H1 (cell line): Measurements from ENCODE around the gene COMMD7.

Source experiments
- CBX5 ChIP-seq: fragments of 300-800, 300-1000 bp; sonication (generic); IDR thresholded peaks from 2 replicates; pipeline ENCODE4 v1.7.1; 2016; ENCODE audit warnings: antibody characterized with exemption, low read length, low read depth
- CHD1 ChIP-seq: IDR thresholded peaks from 2 replicates; pipeline ENCODE4 v1.6.1; 2012; ENCODE audit warnings: low read depth, low read length, improper control_type of control experiment
- CTCF ChIP-seq, 3 experiments: IDR thresholded peaks; 1 replicate in 2 of 3; 2 replicates in 1 of 3; pipeline versions ENCODE4 v1.5.1 to v1.6.1; 2011; ENCODE audit warnings: low read length in 3 of 3, mild to moderate bottlenecking in 3 of 3, inconsistent platforms in 2 of 3, low read depth in 1 of 3, moderate library complexity in 1 of 3; ENCODE audit not compliant: insufficient read depth in 1 of 3; ENCODE audit errors: control extremely low read depth in 1 of 3
- E2F6 ChIP-seq: IDR thresholded peaks from 2 replicates; pipeline ENCODE4 v1.6.1; 2012; ENCODE audit warnings: inconsistent platforms
- EZH2 ChIP-seq: fragments of 200-600 bp; sonication (generic); IDR thresholded peaks from 2 replicates; pipeline ENCODE4 v1.7.1; 2012; ENCODE audit warnings: low read depth, mild to moderate bottlenecking, moderate library complexity, low read length, inconsistent platforms; ENCODE audit not compliant: severe bottlenecking
- JUN ChIP-seq: IDR thresholded peaks from 2 replicates; pipeline ENCODE4 v1.6.1; 2011; ENCODE audit warnings: low read depth, mild to moderate bottlenecking, improper control_type of control experiment, low read length
- POLR2A ChIP-seq, 2 experiments: IDR thresholded peaks; 1 replicate in 1 of 2; 2 replicates in 1 of 2; pipeline ENCODE4 v1.6.1; 2011; ENCODE audit warnings: low read depth in 2 of 2, low read length in 2 of 2, mild to moderate bottlenecking in 2 of 2; ENCODE audit errors: control extremely low read depth in 1 of 2
- POLR2AphosphoS5 ChIP-seq: IDR thresholded peaks from 2 replicates; pipeline ENCODE4 v1.6.1; 2011; ENCODE audit warnings: low read depth, low read length
- RAD21 ChIP-seq, 2 experiments: IDR thresholded peaks in 1 of 2; conservative IDR thresholded peaks in 1 of 2; 2 replicates each; pipeline ENCODE4 v1.6.1; 2011; ENCODE audit warnings: low read depth in 2 of 2, low read length in 2 of 2, improper control_type of control experiment in 1 of 2, inconsistent platforms in 1 of 2, mild to moderate bottlenecking in 1 of 2, moderate library complexity in 1 of 2
- RFX5 ChIP-seq: IDR thresholded peaks from 2 replicates; pipeline ENCODE4 v1.6.1; 2011; ENCODE audit warnings: low read depth, low read length, improper control_type of control experiment, borderline replicate concordance
- SIN3A ChIP-seq, 2 experiments: IDR thresholded peaks in 1 of 2; conservative IDR thresholded peaks in 1 of 2; 2 replicates each; pipeline ENCODE4 v1.6.1; 2011 to 2012; ENCODE audit warnings: low read length in 2 of 2, improper control_type of control experiment in 1 of 2, low read depth in 1 of 2, mild to moderate bottlenecking in 1 of 2
- SP1 ChIP-seq: IDR thresholded peaks from 2 replicates; pipeline ENCODE4 v1.6.1; 2011; ENCODE audit warnings: low read depth, low read length

- TF ChIP-seq CBX5 (no peak), POLR2A (IDR thresholded peaks at IDR 0.05; ENCODE audit: control extremely low read depth in 1 of 2, low read depth in 2 of 2, low read length in 2 of 2) (no peak; a peak in 1 of 3 replicates), E2F6 (no peak), CHD1 (no peak), JUN (no peak), CTCF (IDR thresholded peaks at IDR 0.05; ENCODE audit: control extremely low read depth in 1 of 3, insufficient read depth in 1 of 3, low read depth in 1 of 3, low read length in 3 of 3) (no peak), SIN3A (conservative IDR thresholded peaks at IDR 0.05 in 1 of 2, IDR thresholded peaks at IDR 0.05 in 1 of 2; ENCODE audit: low read depth in 1 of 2, low read length in 2 of 2) (no peak), RFX5 (no peak), SP1 (no peak), POLR2AphosphoS5 (no peak; the same call in 1 of the 2 replicates), EZH2 (no peak), RAD21 (IDR thresholded peaks at IDR 0.05 in 1 of 2, conservative IDR thresholded peaks at IDR 0.05 in 1 of 2; ENCODE audit: low read depth in 2 of 2, low read length in 2 of 2) (no peak)
These were observed 49.6 kb upstream of the COMMD7 start for GRCh38 chr20:32792731-32793458.
